ENCODE data around the gene RASSF5. TPM values are rescaled to one million over a fixed set of nuclear protein-coding genes. Genes with fewer than 3 reads are reported as not detected.

RASSF5 gene
- total RNA-seq, 1 experiment from 2014 or later: 2.1 TPM

DNA sequence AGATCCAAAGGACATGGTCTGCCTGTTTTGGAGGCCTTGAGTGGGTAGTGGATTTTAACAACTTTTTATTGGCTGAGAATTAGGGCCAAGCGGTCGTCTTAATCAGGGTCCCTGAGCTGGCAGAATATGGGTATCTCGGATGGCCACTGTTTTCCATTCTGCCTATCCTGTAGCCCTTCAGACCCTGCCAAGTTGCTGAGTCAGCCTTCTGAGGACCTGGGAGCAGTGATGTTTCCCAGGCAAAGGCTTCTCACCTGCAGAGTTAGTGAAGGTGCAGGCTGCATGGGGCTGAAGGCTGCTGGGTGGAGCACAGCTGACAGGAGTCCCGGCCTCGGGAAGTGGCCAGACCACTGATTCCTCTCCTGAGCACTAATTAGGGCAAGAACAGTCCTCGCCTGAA is 11.4 kb downstream of the RASSF5 start:
- Mint-ChIP-seq H3K9me3 (no peaks in the 10 kb centered on the region), H3K27ac (no peak overlapping the region), H3K36me3 (no peaks in the 10 kb centered on the region), H3K4me3 (no peak overlapping the region), H3K27me3 (ENCODE audit: low read depth) (peaks cover 4% of the 10 kb centered on the region; the same call in 1 of the 2 replicates), H3K4me1 (0 out of 2 replicates have a peak, but pooled peaks cover 3% of the 10 kb centered on the region)
- no peak for ATAC-seq
- ChIA-PET CTCF (interaction anchor here (0.6 to 1.9 kb wide), 7 partner anchors 12 to 823 kb away, joined by 3 to 18 read pairs (median 6); no protein-coding TSS in a partner anchor), POLR2A (no interaction called here)
- TF ChIP-seq, protein P1, sequence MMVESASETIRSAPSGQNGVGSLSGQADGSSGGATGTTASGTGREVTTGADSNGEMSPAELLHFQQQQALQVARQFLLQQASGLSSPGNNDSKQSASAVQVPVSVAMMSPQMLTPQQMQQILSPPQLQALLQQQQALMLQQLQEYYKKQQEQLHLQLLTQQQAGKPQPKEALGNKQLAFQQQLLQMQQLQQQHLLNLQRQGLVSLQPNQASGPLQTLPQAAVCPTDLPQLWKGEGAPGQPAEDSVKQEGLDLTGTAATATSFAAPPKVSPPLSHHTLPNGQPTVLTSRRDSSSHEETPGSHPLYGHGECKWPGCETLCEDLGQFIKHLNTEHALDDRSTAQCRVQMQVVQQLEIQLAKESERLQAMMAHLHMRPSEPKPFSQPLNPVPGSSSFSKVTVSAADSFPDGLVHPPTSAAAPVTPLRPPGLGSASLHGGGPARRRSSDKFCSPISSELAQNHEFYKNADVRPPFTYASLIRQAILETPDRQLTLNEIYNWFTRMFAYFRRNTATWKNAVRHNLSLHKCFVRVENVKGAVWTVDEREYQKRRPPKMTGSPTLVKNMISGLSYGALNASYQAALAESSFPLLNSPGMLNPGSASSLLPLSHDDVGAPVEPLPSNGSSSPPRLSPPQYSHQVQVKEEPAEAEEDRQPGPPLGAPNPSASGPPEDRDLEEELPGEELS (CRISPR knock-in tag; IDR thresholded peaks at IDR 0.05): no peak
- no peak for TF ChIP-seq RORB (CRISPR knock-in tag; IDR thresholded peaks at IDR 0.05)
- no peak for TF ChIP-seq ETV6 (CRISPR knock-in tag; IDR thresholded peaks at IDR 0.05)
- TF ChIP-seq, protein P2, sequence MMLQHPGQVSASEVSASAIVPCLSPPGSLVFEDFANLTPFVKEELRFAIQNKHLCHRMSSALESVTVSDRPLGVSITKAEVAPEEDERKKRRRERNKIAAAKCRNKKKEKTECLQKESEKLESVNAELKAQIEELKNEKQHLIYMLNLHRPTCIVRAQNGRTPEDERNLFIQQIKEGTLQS (CRISPR knock-in tag; conservative IDR thresholded peaks at IDR 0.05): no peak
- TF ChIP-seq NR3C1 (CRISPR knock-in tag; conservative IDR thresholded peaks at IDR 0.05; ENCODE audit: low read depth): no peak
- TF ChIP-seq, protein P3, sequence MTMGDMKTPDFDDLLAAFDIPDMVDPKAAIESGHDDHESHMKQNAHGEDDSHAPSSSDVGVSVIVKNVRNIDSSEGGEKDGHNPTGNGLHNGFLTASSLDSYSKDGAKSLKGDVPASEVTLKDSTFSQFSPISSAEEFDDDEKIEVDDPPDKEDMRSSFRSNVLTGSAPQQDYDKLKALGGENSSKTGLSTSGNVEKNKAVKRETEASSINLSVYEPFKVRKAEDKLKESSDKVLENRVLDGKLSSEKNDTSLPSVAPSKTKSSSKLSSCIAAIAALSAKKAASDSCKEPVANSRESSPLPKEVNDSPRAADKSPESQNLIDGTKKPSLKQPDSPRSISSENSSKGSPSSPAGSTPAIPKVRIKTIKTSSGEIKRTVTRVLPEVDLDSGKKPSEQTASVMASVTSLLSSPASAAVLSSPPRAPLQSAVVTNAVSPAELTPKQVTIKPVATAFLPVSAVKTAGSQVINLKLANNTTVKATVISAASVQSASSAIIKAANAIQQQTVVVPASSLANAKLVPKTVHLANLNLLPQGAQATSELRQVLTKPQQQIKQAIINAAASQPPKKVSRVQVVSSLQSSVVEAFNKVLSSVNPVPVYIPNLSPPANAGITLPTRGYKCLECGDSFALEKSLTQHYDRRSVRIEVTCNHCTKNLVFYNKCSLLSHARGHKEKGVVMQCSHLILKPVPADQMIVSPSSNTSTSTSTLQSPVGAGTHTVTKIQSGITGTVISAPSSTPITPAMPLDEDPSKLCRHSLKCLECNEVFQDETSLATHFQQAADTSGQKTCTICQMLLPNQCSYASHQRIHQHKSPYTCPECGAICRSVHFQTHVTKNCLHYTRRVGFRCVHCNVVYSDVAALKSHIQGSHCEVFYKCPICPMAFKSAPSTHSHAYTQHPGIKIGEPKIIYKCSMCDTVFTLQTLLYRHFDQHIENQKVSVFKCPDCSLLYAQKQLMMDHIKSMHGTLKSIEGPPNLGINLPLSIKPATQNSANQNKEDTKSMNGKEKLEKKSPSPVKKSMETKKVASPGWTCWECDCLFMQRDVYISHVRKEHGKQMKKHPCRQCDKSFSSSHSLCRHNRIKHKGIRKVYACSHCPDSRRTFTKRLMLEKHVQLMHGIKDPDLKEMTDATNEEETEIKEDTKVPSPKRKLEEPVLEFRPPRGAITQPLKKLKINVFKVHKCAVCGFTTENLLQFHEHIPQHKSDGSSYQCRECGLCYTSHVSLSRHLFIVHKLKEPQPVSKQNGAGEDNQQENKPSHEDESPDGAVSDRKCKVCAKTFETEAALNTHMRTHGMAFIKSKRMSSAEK (CRISPR knock-in tag; IDR thresholded peaks at IDR 0.05; ENCODE audit: borderline replicate concordance): no peak
- no peak for TF ChIP-seq ZNF671 (CRISPR knock-in tag; IDR thresholded peaks at IDR 0.05)
- no peak for TF ChIP-seq ZNF317 (CRISPR knock-in tag; IDR thresholded peaks at IDR 0.05; ENCODE audit: borderline replicate concordance, low read depth)
- TF ChIP-seq IRF2 (CRISPR knock-in tag; IDR thresholded peaks at IDR 0.05; ENCODE audit: borderline replicate concordance, low read depth): no peak
- no peak for TF ChIP-seq GRHL2 (CRISPR knock-in tag; IDR thresholded peaks at IDR 0.05; ENCODE audit: insufficient replicate concordance, severe bottlenecking)
- TF ChIP-seq, protein P4, sequence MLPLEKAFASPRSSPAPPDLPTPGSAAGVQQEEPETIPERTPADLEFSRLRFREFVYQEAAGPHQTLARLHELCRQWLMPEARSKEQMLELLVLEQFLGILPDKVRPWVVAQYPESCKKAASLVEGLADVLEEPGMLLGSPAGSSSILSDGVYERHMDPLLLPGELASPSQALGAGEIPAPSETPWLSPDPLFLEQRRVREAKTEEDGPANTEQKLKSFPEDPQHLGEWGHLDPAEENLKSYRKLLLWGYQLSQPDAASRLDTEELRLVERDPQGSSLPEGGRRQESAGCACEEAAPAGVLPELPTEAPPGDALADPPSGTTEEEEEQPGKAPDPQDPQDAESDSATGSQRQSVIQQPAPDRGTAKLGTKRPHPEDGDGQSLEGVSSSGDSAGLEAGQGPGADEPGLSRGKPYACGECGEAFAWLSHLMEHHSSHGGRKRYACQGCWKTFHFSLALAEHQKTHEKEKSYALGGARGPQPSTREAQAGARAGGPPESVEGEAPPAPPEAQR (CRISPR knock-in tag; IDR thresholded peaks at IDR 0.05): no peak
- TF ChIP-seq ZNF232 (CRISPR knock-in tag; IDR thresholded peaks at IDR 0.05): no peak
- TF ChIP-seq, protein P5, sequence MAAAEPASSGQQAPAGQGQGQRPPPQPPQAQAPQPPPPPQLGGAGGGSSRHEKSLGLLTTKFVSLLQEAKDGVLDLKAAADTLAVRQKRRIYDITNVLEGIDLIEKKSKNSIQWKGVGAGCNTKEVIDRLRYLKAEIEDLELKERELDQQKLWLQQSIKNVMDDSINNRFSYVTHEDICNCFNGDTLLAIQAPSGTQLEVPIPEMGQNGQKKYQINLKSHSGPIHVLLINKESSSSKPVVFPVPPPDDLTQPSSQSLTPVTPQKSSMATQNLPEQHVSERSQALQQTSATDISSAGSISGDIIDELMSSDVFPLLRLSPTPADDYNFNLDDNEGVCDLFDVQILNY (CRISPR knock-in tag; IDR thresholded peaks at IDR 0.05): no peak
- TF ChIP-seq NFE2L1 (CRISPR knock-in tag; IDR thresholded peaks at IDR 0.05): no peak
- TF ChIP-seq, protein P6, sequence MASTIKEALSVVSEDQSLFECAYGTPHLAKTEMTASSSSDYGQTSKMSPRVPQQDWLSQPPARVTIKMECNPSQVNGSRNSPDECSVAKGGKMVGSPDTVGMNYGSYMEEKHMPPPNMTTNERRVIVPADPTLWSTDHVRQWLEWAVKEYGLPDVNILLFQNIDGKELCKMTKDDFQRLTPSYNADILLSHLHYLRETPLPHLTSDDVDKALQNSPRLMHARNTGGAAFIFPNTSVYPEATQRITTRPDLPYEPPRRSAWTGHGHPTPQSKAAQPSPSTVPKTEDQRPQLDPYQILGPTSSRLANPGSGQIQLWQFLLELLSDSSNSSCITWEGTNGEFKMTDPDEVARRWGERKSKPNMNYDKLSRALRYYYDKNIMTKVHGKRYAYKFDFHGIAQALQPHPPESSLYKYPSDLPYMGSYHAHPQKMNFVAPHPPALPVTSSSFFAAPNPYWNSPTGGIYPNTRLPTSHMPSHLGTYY (CRISPR knock-in tag; IDR thresholded peaks at IDR 0.05): no peak
- TF ChIP-seq CREM (CRISPR knock-in tag; IDR thresholded peaks at IDR 0.05): no peak
- no peak for TF ChIP-seq CBFB (CRISPR knock-in tag; IDR thresholded peaks at IDR 0.05; ENCODE audit: low read depth)
- DNase-seq (ENCODE audit: low spot score): no peak

Data from WTC11 (cell line).